Measurements from ENCODE around the gene GYG2. TPM values are rescaled to one million over a fixed set of nuclear protein-coding genes. Genes with fewer than 3 reads are reported as not detected.
"Not testable (repeated sequence)": the region's sequence is repeated elsewhere in the genome, so short reads cannot be mapped to it uniquely, and the experiment has no call there.

Gene GYG2
- 0.66 TPM for total RNA-seq
- long read RNA-seq, partial matches to known transcripts: 0 of 4 reads
- long read RNA-seq, other reads (novel, unspliced or antisense): 2 of 4 reads

- Histone ChIP-seq H3K36me3 (no peaks in the 10 kb centered on the region), H3K9me3 (replicated peaks) (no peaks in the 10 kb centered on the region), H3K27me3 (ENCODE audit: low read depth) (peaks cover 16% of the 10 kb centered on the region), H3K27ac (replicated peaks) (no peak within 1 kb of the TSS), H3K4me1 (no peaks in the 10 kb centered on the region), H3K4me3 (peak within 1 kb of the TSS; percentile 56)
- DNase-seq: no peak
- TF ChIP-seq, protein P1, sequence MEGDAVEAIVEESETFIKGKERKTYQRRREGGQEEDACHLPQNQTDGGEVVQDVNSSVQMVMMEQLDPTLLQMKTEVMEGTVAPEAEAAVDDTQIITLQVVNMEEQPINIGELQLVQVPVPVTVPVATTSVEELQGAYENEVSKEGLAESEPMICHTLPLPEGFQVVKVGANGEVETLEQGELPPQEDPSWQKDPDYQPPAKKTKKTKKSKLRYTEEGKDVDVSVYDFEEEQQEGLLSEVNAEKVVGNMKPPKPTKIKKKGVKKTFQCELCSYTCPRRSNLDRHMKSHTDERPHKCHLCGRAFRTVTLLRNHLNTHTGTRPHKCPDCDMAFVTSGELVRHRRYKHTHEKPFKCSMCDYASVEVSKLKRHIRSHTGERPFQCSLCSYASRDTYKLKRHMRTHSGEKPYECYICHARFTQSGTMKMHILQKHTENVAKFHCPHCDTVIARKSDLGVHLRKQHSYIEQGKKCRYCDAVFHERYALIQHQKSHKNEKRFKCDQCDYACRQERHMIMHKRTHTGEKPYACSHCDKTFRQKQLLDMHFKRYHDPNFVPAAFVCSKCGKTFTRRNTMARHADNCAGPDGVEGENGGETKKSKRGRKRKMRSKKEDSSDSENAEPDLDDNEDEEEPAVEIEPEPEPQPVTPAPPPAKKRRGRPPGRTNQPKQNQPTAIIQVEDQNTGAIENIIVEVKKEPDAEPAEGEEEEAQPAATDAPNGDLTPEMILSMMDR (IDR thresholded peaks at IDR 0.05; ENCODE audit: borderline replicate concordance): no peak
- intact Hi-C loops (cut with micrococcal nuclease): no loop called here
Measured at GRCh38 chrX:2828344-2828958, at the start of gene GYG2. GYG2 (plus strand) TSS chrX:2828930; CDS start chrX:2830189, 1,259 bp downstream.

DNA sequence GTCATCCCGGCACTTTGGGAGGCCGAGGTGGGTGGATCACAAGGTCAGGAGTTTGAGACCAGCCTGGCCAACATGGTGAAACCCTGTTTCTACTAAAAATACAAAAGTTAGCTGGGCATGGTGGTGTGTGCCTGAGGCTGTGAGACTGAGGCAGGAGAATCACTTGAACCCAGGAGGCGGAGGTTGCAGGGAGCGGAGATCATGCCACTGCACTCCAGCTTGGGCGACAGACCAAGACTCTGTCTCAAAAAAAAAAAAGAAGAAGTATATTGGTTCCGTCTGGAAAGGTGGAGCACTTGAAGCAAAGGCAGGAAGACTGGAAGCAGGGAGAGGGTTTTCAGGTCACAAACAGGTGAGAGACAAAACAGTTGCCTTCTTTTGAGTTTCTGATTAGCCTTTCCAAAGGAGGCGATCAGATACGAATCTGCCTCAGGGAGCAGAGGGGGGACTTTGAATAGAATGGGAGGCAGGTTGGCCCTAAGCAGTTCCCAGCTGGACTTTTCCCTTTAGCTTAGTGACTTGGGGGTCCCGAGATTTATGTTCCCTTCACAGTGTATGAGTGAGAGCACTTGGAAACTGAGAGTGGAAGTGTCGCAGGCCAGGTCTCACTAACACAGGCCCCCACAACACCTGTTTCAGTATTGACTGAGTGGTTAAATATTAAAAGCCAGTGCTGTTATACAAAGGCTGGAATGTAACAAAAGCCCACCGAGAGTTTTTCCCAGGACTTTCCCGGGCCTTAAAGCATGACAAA is 48.1 kb upstream of the GYG2 start:
- intact Hi-C loops (cut with micrococcal nuclease); H3K4me1 ChIP-seq; H3K27ac ChIP-seq (replicated peaks); H3K9me3 ChIP-seq (replicated peaks); DNase-seq; H3K4me3 ChIP-seq; H3K36me3 ChIP-seq: not testable (repeated sequence)
- H3K27me3 ChIP-seq (ENCODE audit: low read depth): peaks cover 31% of the 10 kb centered on the region

GRCh38 chrX:2781226-2781571 is 47.5 kb upstream of the GYG2 start:
- peaks cover 31% of the 10 kb centered on the region for H3K27me3 ChIP-seq (ENCODE audit: low read depth)
- no peak overlapping the region for H3K27ac ChIP-seq (replicated peaks)
- no peak overlapping the region for H3K4me3 ChIP-seq
- no peaks in the 10 kb centered on the region for H3K9me3 ChIP-seq (replicated peaks)
- TF ChIP-seq, protein P1 (IDR thresholded peaks at IDR 0.05; ENCODE audit: borderline replicate concordance): no peak
- no peaks in the 10 kb centered on the region for H3K4me1 ChIP-seq
- H3K36me3 ChIP-seq: no peaks in the 10 kb centered on the region
- intact Hi-C loops (cut with micrococcal nuclease): no loop called here
- no peak for DNase-seq

DNA sequence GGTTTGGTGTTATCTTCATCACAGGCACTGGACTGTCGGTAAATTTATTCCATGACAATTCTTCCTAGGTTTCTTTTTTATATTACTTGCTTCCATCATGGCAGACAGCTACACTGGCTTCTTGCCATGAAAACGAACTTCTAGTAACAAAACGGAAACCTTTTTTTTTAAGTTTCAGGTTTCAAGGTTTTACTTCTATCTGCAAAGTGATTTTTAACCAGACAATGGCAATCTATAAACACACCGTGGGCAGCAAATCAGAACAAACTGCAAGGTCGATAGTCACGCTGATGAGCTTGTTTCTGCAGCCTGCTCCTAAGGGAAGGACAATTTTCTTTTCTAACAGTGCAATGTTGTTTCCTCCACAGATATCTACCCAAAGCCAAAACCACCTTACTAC is 47.0 kb upstream of the GYG2 start:
- TF ChIP-seq, protein P1 (IDR thresholded peaks at IDR 0.05; ENCODE audit: borderline replicate concordance): no peak
- Histone ChIP-seq H3K4me3 (no peak overlapping the region), H3K27ac (replicated peaks) (no peak overlapping the region), H3K4me1 (no peaks in the 10 kb centered on the region), H3K9me3 (replicated peaks) (no peaks in the 10 kb centered on the region), H3K27me3 (ENCODE audit: low read depth) (peaks cover 28% of the 10 kb centered on the region), H3K36me3 (no peaks in the 10 kb centered on the region)
- DNase-seq: no peak
- intact Hi-C loops (cut with micrococcal nuclease): no loop called here

- Histone ChIP-seq H3K9me3 (replicated peaks) (no peaks in the 10 kb centered on the region), H3K27me3 (ENCODE audit: low read depth) (peaks cover 24% of the 10 kb centered on the region), H3K36me3 (no peaks in the 10 kb centered on the region), H3K4me3 (no peak overlapping the region), H3K27ac (replicated peaks) (no peak overlapping the region), H3K4me1 (no peaks in the 10 kb centered on the region)
- intact Hi-C loops (cut with micrococcal nuclease): no loop called here
- TF ChIP-seq, protein P1 (IDR thresholded peaks at IDR 0.05; ENCODE audit: borderline replicate concordance): no peak
- no peak for DNase-seq
Measured at GRCh38 chrX:2782171-2782570, 46.6 kb upstream of the GYG2 start.

- Histone ChIP-seq H3K27ac (replicated peaks) (no peak overlapping the region), H3K27me3 (ENCODE audit: low read depth) (peaks cover 19% of the 10 kb centered on the region), H3K4me3 (no peak overlapping the region), H3K9me3 (replicated peaks) (no peaks in the 10 kb centered on the region), H3K4me1 (no peaks in the 10 kb centered on the region), H3K36me3 (no peaks in the 10 kb centered on the region)
- intact Hi-C loops (cut with micrococcal nuclease): no loop called here
- DNase-seq: no peak
- TF ChIP-seq, protein P1 (IDR thresholded peaks at IDR 0.05; ENCODE audit: borderline replicate concordance): no peak
Measured at GRCh38 chrX:2782778-2783177, 46.0 kb upstream of the GYG2 start.

Data from left ventricle myocardium inferior (tissue), 1 donor.